Pancreas (tissue), 10 donors: Measurements from ENCODE around the gene FRMD4A. TPM values are rescaled to one million over a fixed set of nuclear protein-coding genes. Genes with fewer than 3 reads are reported as not detected.

Experiments
- ATAC-seq, 4 donors: fragments of 200-7000 bp; cut with Tn5 transposase; one replicate each; pipeline versions ENCODE4 v1.8.0 to v1.9.1; 2020; ENCODE audit warnings: mild to moderate bottlenecking in 4 of 4, moderate library complexity in 4 of 4
- DNase-seq, 6 donors: peaks; one replicate each; pipeline ENCODE4 v3.0.0-alpha.2; 2020
- FAIRE-seq: peaks from 2 replicates; lab custom pipeline; 2012; peaks lifted over from hg19 to GRCh38; lab: Jason Lieb, UNC
- H3K27ac ChIP-seq, 4 donors: fragments of 200-600 bp; sonication (generic); 1 replicate in 3 of 4; 2 replicates in 1 of 4; pipeline versions ENCODE4 v1.5.0 to v1.8.0; 2020
- H3K27me3 ChIP-seq, 4 donors: fragments of 200-600 bp; one replicate each; pipeline ENCODE4 v1.8.0; 2021
- H3K36me3 ChIP-seq, 3 donors: fragments of 200-600 bp; sonication (generic) in 1 of 3; one replicate each; pipeline versions ENCODE4 v1.5.0 to v1.8.0; 2020 to 2021
- H3K4me1 ChIP-seq, 3 donors: fragments of 200-600 bp; one replicate each; pipeline ENCODE4 v1.8.0; 2021
- H3K4me3 ChIP-seq, 4 donors: fragments of 200-600 bp; sonication (generic) in 2 of 4; one replicate each; pipeline versions ENCODE4 v1.5.0 to v1.8.0; 2020 to 2021
- H3K9me3 ChIP-seq, 4 donors: fragments of 200-600 bp; one replicate each; pipeline ENCODE4 v1.8.0; 2021
- CTCF ChIP-seq, 4 donors: fragments of 200-600 bp; sonication (generic) in 3 of 4; IDR thresholded peaks; one replicate each; pipeline versions ENCODE4 v1.5.0 to v1.8.0; 2021; ENCODE audit warnings: antibody characterized with exemption in 4 of 4
- WGBS, 2 donors: extraction: QIAGEN DNeasy Blood & Tissue Kit; methylation state at CpG; one replicate each; pipeline ENCODE4 v1.1.7; 2013; 5-methylcytosine and 5-hydroxymethylcytosine counted together
- intact Hi-C, 3 donors: fragments of 100-400 bp; cut with DNase I; formaldehyde crosslinking; loops; one replicate each; pipeline versions ENCODE4 v1.11.1 to v1.14.2; 2022
- polyA plus RNA-seq, 2 donors: library from polyadenylated mRNA; stranded (reverse); fragments of 200-250 nt; gene quantifications; one replicate each; pipeline ENCODE4 v1.2.3, GENCODE V29; 2013
- total RNA-seq, 6 donors: library from RNA; stranded (reverse); fragmentation: NEBNext Ultra II Directional in 4 of 6; extraction: Animal tissue kit (Norgen Biotek cat#: 25700) in 4 of 6; gene quantifications; one replicate each; pipeline versions ENCODE4 v1.2.1 to v1.2.4, GENCODE V29; 2021 to 2023
- donor health status: healthy with polysubstance abuse.
- donor health status: DM: no; HTN: no; CAD: no; lungs with moderate emphysema.
- donor health status: DM: no; HTN: no; CAD: no.
- donor health status: control.
- donor health status: control.
- donor health status: Bipolar disorder and iron deficiency.
- donor health status: DM: yes; HTN: yes; CAD: no.
- donor health status: DM: no; HTN: no; CAD: no.
- donor health status: DM: no; HTN: no; CAD: no.
- donor health status: DM: yes; HTN: yes; CAD: no.

The FRMD4A gene
- total and polyA plus RNA-seq, 8 donors, result 13.5 to 27.5 (median 18.7) TPM

GRCh38 chr10:13709931-13710650 is 620.6 kb downstream of the FRMD4A start:
- H3K27ac ChIP-seq, result no peak overlapping the region

GRCh38 chr10:13708256-13708990 is 622.3 kb downstream of the FRMD4A start:
- H3K4me1 ChIP-seq, result peaks cover 0 to 15% (median 6%) of the 10 kb centered on the region in 3 donors
- intact Hi-C loops, result loop anchor here in 1 of 3 donors (10.0 kb wide), 1 partner anchor 66 kb away; no protein-coding TSS in a partner anchor
- WGBS, 2 donors, result 51% methylated on average over 8 of the region's 8 CpGs
- H3K36me3 ChIP-seq, result no peaks in the 10 kb centered on the region
- no peak for TF ChIP-seq CTCF (IDR thresholded peaks at IDR 0.05)
- FAIRE-seq (no peak), ATAC-seq (no peak), DNase-seq (no peak)
- no peaks in the 10 kb centered on the region for H3K9me3 ChIP-seq
- peak overlapping the region; percentile 53 to 71 (median 58) for H3K27ac ChIP-seq
- H3K27me3 ChIP-seq, result no peaks in the 10 kb centered on the region
- H3K4me3 ChIP-seq, result peak overlapping the region in 3 of 4 donors; percentile 47 to 68 (median 56)

More at GRCh38 chr10:13709931-13710650, 620.6 kb downstream of the FRMD4A start:
- no peak for TF ChIP-seq CTCF (IDR thresholded peaks at IDR 0.05)
- 81 to 84% methylated on average over 12 of the region's 12 CpGs for WGBS, 2 donors
- H3K36me3 ChIP-seq, result no peaks in the 10 kb centered on the region
- no peaks in the 10 kb centered on the region for H3K9me3 ChIP-seq
- intact Hi-C loops, result loop anchor here in 1 of 3 donors (10.0 kb wide), 1 partner anchor 65 kb away; no protein-coding TSS in a partner anchor
- DNase-seq (no peak), ATAC-seq (no peak), FAIRE-seq (no peak)
- peaks cover 0 to 10% (median 6%) of the 10 kb centered on the region in 3 donors for H3K4me1 ChIP-seq
- H3K27me3 ChIP-seq, result no peaks in the 10 kb centered on the region
- no peak overlapping the region for H3K4me3 ChIP-seq

- H3K27ac ChIP-seq, result peak overlapping the region; percentile 53 to 71 (median 58)
- 1% methylated on average over 25 to 26 of the region's 26 CpGs for WGBS, 2 donors
- FAIRE-seq, result no peak
- TF ChIP-seq CTCF (IDR thresholded peaks at IDR 0.05), result no peak
- no peaks in the 10 kb centered on the region for H3K27me3 ChIP-seq
- intact Hi-C loops, result loop anchor here in 1 of 3 donors (10.0 kb wide), 1 partner anchor 67 kb away; no protein-coding TSS in a partner anchor
- H3K9me3 ChIP-seq, result no peaks in the 10 kb centered on the region
- no peaks in the 10 kb centered on the region for H3K36me3 ChIP-seq
- ATAC-seq, result peak; percentile 84 to 91 (median 90)
- H3K4me3 ChIP-seq, result peak overlapping the region; percentile 47 to 68 (median 62)
- H3K4me1 ChIP-seq, result peaks cover 0 to 15% (median 6%) of the 10 kb centered on the region in 3 donors
- DNase-seq, result peak; percentile 71 to 85 (median 78)
Measured at GRCh38 chr10:13707156-13707881, 623.4 kb downstream of the FRMD4A start.

- ATAC-seq (peak; percentile 44 to 57 (median 50)), FAIRE-seq (no peak), DNase-seq (peak in 1 of 6 donors; percentile 26)
- no peak for TF ChIP-seq CTCF (IDR thresholded peaks at IDR 0.05)
- no peaks in the 10 kb centered on the region for H3K9me3 ChIP-seq
- H3K4me1 ChIP-seq, result peaks cover 0 to 15% (median 6%) of the 10 kb centered on the region in 3 donors
- H3K4me3 ChIP-seq, result peak overlapping the region; percentile 47 to 68 (median 62)
- H3K27ac ChIP-seq, result peak overlapping the region; percentile 53 to 71 (median 58)
- H3K36me3 ChIP-seq, result no peaks in the 10 kb centered on the region
- 7 to 9% methylated on average over 10 of the region's 10 CpGs for WGBS, 2 donors
- intact Hi-C loops, result loop anchor here in 1 of 3 donors (10.0 kb wide), 1 partner anchor 68 kb away; no protein-coding TSS in a partner anchor
- no peaks in the 10 kb centered on the region for H3K27me3 ChIP-seq
Measured at GRCh38 chr10:13706604-13707003, 624.1 kb downstream of the FRMD4A start.
